H1 (cell line): Measurements from ENCODE around the gene METTL18.

Experiments
- HDAC2 ChIP-seq, 2 experiments: fragments of 300-600 bp in 1 of 2; sonication (generic) in 1 of 2; IDR thresholded peaks; 2 replicates each; pipeline ENCODE4 v1.6.1; 2011 to 2012; ENCODE audit warnings: low read depth in 2 of 2, low read length in 2 of 2, mild to moderate bottlenecking in 2 of 2, moderate library complexity in 2 of 2, borderline replicate concordance in 1 of 2, inconsistent platforms in 1 of 2
- SP1 ChIP-seq: IDR thresholded peaks from 2 replicates; pipeline ENCODE4 v1.6.1; 2011; ENCODE audit warnings: low read depth, low read length

GRCh38 chr1:169838942-169839341 lies 44.2 kb upstream of the METTL18 start:
- no peak for TF ChIP-seq HDAC2 (IDR thresholded peaks at IDR 0.05; ENCODE audit: borderline replicate concordance in 1 of 2, low read depth in 2 of 2, low read length in 2 of 2)
- no peak for TF ChIP-seq SP1
